Measurements from ENCODE around the gene HDAC9.

- TF ChIP-seq CTCF (conservative IDR thresholded peaks at IDR 0.05 in 1 of 2, IDR thresholded peaks at IDR 0.05 in 1 of 2; ENCODE audit: low read depth in 1 of 2, low read length in 2 of 2) (no peak), EZH2 (IDR thresholded peaks at IDR 0.05; ENCODE audit: low read length, missing control alignments) (no peak)
Observed at GRCh38 chr7:18679261-18679660, 183.7 kb downstream of the HDAC9 start.

All from fibroblast of lung (primary cell).